HCT116 (cell line): ENCODE measurements around the gene LRSAM1. TPM values are rescaled to one million over a fixed set of nuclear protein-coding genes. Genes with fewer than 3 reads are reported as not detected.

ENCODE experiments used
- ATAC-seq: fragments of 200-7000 bp; cut with Tn5 transposase; 2 replicates; pipeline ENCODE4 v1.9.1; 2020; ENCODE audit warnings: mild to moderate bottlenecking, moderate library complexity
- BruUV-seq: library from RNA; stranded (reverse); fragments of 400-500 nt; replicated peaks from 2 replicates; lab custom pipeline; 2021; lab: Mats Ljungman, UMichigan
- CTCF ChIA-PET: fragments of 300-600 bp; sonication (Branson Sonifier 250); formaldehyde crosslinking; loops from one replicate; lab custom pipeline; 2021; ENCODE audit warnings: antibody characterized with exemption; lab: Charles Lee
- POLR2A ChIA-PET: fragments of 300-600, 350-600 bp; sonication (Branson Sonifier 250); formaldehyde crosslinking; loops from one replicate; lab custom pipeline; 2021; ENCODE audit warnings: antibody characterized with exemption; lab: Charles Lee
- RAD21 ChIA-PET, 2 experiments: fragments of 300-600 bp; sonication (Branson Sonifier 250); formaldehyde crosslinking; loops; one replicate each; lab custom pipeline; 2023; ENCODE audit warnings: low total read pairs in 2 of 2; ENCODE audit not compliant: uncharacterized antibody in 2 of 2, unreplicated experiment in 2 of 2, low non-redundant PET in 1 of 2; lab: Charles Lee
- DNase-seq: peaks from one replicate; pipeline ENCODE4 v3.0.0-alpha.2; 2010; ENCODE audit warnings: low read depth, low spot score
- H2AFZ ChIP-seq: fragments of 200-600 bp; shearing (Covaris generic), sonication (generic); 2 replicates; pipeline ENCODE4 v1.6.1; 2017; ENCODE audit warnings: low read depth, mixed run types, mixed read lengths, antibody characterized with exemption, low read length; ENCODE audit not compliant: poor library complexity, severe bottlenecking
- H3K27ac ChIP-seq: 2 replicates; pipeline ENCODE4 v1.5.1; 2012; ENCODE audit warnings: low read depth, low read length
- H3K27me3 ChIP-seq: fragments of 200-600 bp; sonication (generic); 2 replicates; pipeline ENCODE4 v1.6.1; 2016; ENCODE audit warnings: mixed run types, low read length, mixed read lengths; ENCODE audit not compliant: insufficient read depth
- H3K36me3 ChIP-seq, 2 experiments: fragments of 200-500 bp in 1 of 2; fragments of 200-600 bp in 1 of 2; sonication (Bioruptor generic) in 1 of 2; sonication (generic) in 1 of 2; 2 replicates each; pipeline versions ENCODE4 v1.5.1 to v1.6.1; 2014 to 2016; ENCODE audit warnings: low read length in 2 of 2, inconsistent platforms in 1 of 2, mixed read lengths in 1 of 2, mixed run types in 1 of 2; ENCODE audit not compliant: insufficient read depth in 2 of 2, control insufficient read depth in 1 of 2
- H3K4me1 ChIP-seq, 2 experiments: fragments of 200-600 bp in 1 of 2; sonication (generic) in 1 of 2; 2 replicates each; pipeline versions ENCODE4 v1.5.1 to v1.6.1; 2012 to 2017; ENCODE audit warnings: low read length in 2 of 2, inconsistent platforms in 1 of 2, mild to moderate bottlenecking in 1 of 2, mixed read lengths in 1 of 2, mixed run types in 1 of 2, moderate library complexity in 1 of 2; ENCODE audit not compliant: insufficient read depth in 2 of 2, control insufficient read depth in 1 of 2
- H3K4me2 ChIP-seq: fragments of 200-600 bp; sonication (generic); 2 replicates; pipeline ENCODE4 v1.6.1; 2017; ENCODE audit warnings: mixed run types, low read length, mixed read lengths
- H3K4me3 ChIP-seq, 2 experiments: fragments of 200-600 bp in 1 of 2; sonication (generic) in 1 of 2; replicated peaks in 1 of 2; 2 replicates each; pipeline ENCODE4 v1.5.1; 2011 to 2016; ENCODE audit warnings: low read length in 2 of 2, control low read depth in 1 of 2, low read depth in 1 of 2, mild to moderate bottlenecking in 1 of 2, mixed read lengths in 1 of 2, mixed run types in 1 of 2
- H3K79me2 ChIP-seq: fragments of 200-600 bp; sonication (generic); 2 replicates; pipeline ENCODE4 v1.6.1; 2017; ENCODE audit warnings: mild to moderate bottlenecking, mixed run types, low read length, moderate library complexity, mixed read lengths; ENCODE audit not compliant: insufficient read depth
- H3K9ac ChIP-seq: fragments of 200-600 bp; sonication (generic); 2 replicates; pipeline ENCODE4 v1.6.1; 2016; ENCODE audit warnings: low read length, mixed read lengths
- H3K9me2 ChIP-seq: fragments of 200-600 bp; sonication (generic), shearing (Covaris generic); 2 replicates; pipeline ENCODE4 v1.6.1; 2017; ENCODE audit warnings: mixed run types, mild to moderate bottlenecking, moderate library complexity; ENCODE audit not compliant: insufficient read depth
- H3K9me3 ChIP-seq, 2 experiments: fragments of 200-500 bp in 1 of 2; fragments of 200-600 bp in 1 of 2; sonication (Bioruptor generic) in 1 of 2; sonication (generic) in 1 of 2; 2 replicates each; pipeline ENCODE4 v1.6.1; 2014 to 2017; ENCODE audit warnings: low read length in 2 of 2, mixed read lengths in 2 of 2, inconsistent platforms in 1 of 2, low read depth in 1 of 2, mild to moderate bottlenecking in 1 of 2, mixed run types in 1 of 2, moderate library complexity in 1 of 2; ENCODE audit not compliant: control insufficient read depth in 1 of 2, insufficient read depth in 1 of 2
- H4K20me1 ChIP-seq: fragments of 200-600 bp; sonication (generic), shearing (Covaris generic); 2 replicates; pipeline ENCODE4 v1.6.1; 2017; ENCODE audit warnings: mixed run types, mild to moderate bottlenecking, moderate library complexity; ENCODE audit not compliant: insufficient read depth
- ELF1 ChIP-seq: IDR thresholded peaks from 2 replicates; pipeline ENCODE4 v1.6.1; 2012; ENCODE audit warnings: low read depth, borderline replicate concordance
- POLR2AphosphoS5 ChIP-seq: IDR thresholded peaks from 2 replicates; pipeline ENCODE4 v1.6.1; 2011; ENCODE audit warnings: mild to moderate bottlenecking, low read depth, low read length, moderate library complexity
- RAD21 ChIP-seq: IDR thresholded peaks from 2 replicates; pipeline ENCODE4 v1.6.1; 2012; ENCODE audit warnings: low read depth, mild to moderate bottlenecking
- SIN3A ChIP-seq: IDR thresholded peaks from 2 replicates; pipeline ENCODE4 v1.6.1; 2012; ENCODE audit warnings: low read depth
- intact Hi-C: fragments of 100-400 bp; cut with micrococcal nuclease; formaldehyde crosslinking; loops from 2 replicates; pipeline ENCODE4 v1.10.0; 2022
- total RNA-seq: library from RNA; stranded (reverse); gene quantifications from one replicate; pipeline ENCODE4 v1.2.1, GENCODE V29; 2021; ENCODE audit not compliant: unreplicated experiment
- TF ChIP-seq, protein P1 (sequence below), 3 experiments: fragments of 200-600 bp in 1 of 3; sonication (generic) in 1 of 3; IDR thresholded peaks in 2 of 3; conservative IDR thresholded peaks in 1 of 3; 2 replicates each; pipeline ENCODE4 v1.5.1; 2012 to 2017; ENCODE audit warnings: low read depth in 2 of 3, low read length in 2 of 3, antibody characterized with exemption in 1 of 3, borderline replicate concordance in 1 of 3, control low read depth in 1 of 3, mild to moderate bottlenecking in 1 of 3, mixed read lengths in 1 of 3, mixed run types in 1 of 3, moderate library complexity in 1 of 3; ENCODE audit not compliant: insufficient read depth in 1 of 3
- TF ChIP-seq, protein P2 (sequence below): IDR thresholded peaks from 2 replicates; pipeline ENCODE4 v1.6.1; 2012; ENCODE audit warnings: low read depth

Gene LRSAM1
- total RNA-seq, 1 experiment from 2014 or later: 25.9 TPM

DNA sequence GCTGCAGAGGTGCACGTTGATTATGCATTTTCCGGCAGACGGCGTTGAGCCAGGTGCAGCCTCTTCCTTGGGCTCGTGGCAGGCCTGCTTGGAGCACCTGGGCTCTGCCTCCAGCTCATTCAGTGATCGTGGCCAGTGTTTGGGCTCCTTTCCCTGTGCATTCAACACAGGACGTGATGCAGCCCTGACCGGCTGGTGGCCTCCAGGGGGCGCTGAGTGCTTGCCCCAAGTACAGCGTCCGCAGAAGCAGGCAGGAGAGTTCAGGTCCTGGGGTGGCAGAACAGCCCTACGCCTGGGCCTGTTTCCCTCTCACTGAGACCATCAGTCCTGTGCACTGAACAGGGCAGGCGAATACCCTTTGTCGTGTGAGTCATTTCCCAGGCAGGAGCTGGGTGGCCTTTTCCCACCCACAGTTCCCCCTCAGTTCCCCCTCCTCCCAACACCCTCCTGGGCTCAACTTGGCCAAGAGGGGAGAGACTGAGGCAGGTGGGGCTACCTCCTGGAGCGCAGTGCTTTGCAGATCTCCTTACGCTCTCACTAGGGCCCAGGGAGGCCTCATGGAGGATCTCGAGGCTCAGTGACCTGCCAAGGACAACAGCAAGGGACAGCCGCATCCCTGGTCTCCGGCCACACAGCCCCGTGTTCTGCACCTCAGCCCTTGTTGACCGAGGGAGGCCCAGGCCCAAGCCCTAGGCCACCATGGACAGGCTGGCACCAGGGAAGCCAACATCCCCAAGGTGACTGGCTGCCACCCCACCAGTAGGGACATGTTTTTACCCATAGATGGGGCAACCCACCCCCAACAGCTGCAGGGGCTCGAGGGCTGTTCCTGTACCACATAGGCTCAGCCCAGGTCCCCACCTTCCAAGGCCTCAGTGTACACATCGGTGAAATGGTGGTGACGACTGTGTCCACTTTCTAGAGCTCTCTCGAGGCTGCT, 52.9 kb downstream of the LRSAM1 start:
- Histone ChIP-seq H4K20me1 (no peaks in the 10 kb centered on the region), H3K79me2 (no peaks in the 10 kb centered on the region), H3K27me3 (no peaks in the 10 kb centered on the region), H3K27ac (peak overlapping the region; percentile 45), H3K36me3 (peaks cover 6 to 21% of the 10 kb centered on the region in 2 experiments; a peak in 3 of 4 replicates), H2AFZ (no peak overlapping the region), H3K4me3 (no peak overlapping the region), H3K9ac (no peak overlapping the region), H3K4me1 (0 out of 4 replicates have a peak, but pooled peaks cover 0 to 4% of the 10 kb centered on the region in 2 experiments), H3K9me3 (no peaks in the 10 kb centered on the region), H3K9me2 (no peaks in the 10 kb centered on the region)
- ATAC-seq (peak; percentile 83), DNase-seq (peak; percentile 62)
- CTCF ChIA-PET: interaction anchor here (0.6 to 3.6 kb wide), 9 partner anchors 63 to 417 kb away, joined by 3 to 22 read pairs (median 5); partner anchors contain the start of gene TOR2A
- intact Hi-C loops: loop anchor here (1.0 kb wide), 2 partner anchors 82 to 217 kb away; no protein-coding TSS in a partner anchor
- POLR2A ChIA-PET: interaction anchor here (0.7 to 1.0 kb wide), 2 partner anchors 75 kb away, joined by 3 read pairs; no protein-coding TSS in a partner anchor
- RAD21 ChIA-PET: interaction anchor here (0.6 to 1.3 kb wide), 4 partner anchors 74 to 366 kb away, joined by 3 to 7 read pairs (median 3); no protein-coding TSS in a partner anchor
- TF ChIP-seq, protein P1, sequence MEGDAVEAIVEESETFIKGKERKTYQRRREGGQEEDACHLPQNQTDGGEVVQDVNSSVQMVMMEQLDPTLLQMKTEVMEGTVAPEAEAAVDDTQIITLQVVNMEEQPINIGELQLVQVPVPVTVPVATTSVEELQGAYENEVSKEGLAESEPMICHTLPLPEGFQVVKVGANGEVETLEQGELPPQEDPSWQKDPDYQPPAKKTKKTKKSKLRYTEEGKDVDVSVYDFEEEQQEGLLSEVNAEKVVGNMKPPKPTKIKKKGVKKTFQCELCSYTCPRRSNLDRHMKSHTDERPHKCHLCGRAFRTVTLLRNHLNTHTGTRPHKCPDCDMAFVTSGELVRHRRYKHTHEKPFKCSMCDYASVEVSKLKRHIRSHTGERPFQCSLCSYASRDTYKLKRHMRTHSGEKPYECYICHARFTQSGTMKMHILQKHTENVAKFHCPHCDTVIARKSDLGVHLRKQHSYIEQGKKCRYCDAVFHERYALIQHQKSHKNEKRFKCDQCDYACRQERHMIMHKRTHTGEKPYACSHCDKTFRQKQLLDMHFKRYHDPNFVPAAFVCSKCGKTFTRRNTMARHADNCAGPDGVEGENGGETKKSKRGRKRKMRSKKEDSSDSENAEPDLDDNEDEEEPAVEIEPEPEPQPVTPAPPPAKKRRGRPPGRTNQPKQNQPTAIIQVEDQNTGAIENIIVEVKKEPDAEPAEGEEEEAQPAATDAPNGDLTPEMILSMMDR (IDR thresholded peaks at IDR 0.05 in 2 of 3, conservative IDR thresholded peaks at IDR 0.05 in 1 of 3; ENCODE audit: borderline replicate concordance in 1 of 3, insufficient read depth in 1 of 3, low read depth in 2 of 3, low read length in 2 of 3): peak; percentile 89 to 93 (median 90)
- TF ChIP-seq ELF1: no peak
- no peak; the same call in 1 of the 2 replicates for TF ChIP-seq SIN3A
- TF ChIP-seq, protein P2, sequence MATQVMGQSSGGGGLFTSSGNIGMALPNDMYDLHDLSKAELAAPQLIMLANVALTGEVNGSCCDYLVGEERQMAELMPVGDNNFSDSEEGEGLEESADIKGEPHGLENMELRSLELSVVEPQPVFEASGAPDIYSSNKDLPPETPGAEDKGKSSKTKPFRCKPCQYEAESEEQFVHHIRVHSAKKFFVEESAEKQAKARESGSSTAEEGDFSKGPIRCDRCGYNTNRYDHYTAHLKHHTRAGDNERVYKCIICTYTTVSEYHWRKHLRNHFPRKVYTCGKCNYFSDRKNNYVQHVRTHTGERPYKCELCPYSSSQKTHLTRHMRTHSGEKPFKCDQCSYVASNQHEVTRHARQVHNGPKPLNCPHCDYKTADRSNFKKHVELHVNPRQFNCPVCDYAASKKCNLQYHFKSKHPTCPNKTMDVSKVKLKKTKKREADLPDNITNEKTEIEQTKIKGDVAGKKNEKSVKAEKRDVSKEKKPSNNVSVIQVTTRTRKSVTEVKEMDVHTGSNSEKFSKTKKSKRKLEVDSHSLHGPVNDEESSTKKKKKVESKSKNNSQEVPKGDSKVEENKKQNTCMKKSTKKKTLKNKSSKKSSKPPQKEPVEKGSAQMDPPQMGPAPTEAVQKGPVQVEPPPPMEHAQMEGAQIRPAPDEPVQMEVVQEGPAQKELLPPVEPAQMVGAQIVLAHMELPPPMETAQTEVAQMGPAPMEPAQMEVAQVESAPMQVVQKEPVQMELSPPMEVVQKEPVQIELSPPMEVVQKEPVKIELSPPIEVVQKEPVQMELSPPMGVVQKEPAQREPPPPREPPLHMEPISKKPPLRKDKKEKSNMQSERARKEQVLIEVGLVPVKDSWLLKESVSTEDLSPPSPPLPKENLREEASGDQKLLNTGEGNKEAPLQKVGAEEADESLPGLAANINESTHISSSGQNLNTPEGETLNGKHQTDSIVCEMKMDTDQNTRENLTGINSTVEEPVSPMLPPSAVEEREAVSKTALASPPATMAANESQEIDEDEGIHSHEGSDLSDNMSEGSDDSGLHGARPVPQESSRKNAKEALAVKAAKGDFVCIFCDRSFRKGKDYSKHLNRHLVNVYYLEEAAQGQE: no peak
- TF ChIP-seq RAD21: peak; percentile 98
- peak; percentile 39; the same call in 1 of the 2 replicates for TF ChIP-seq POLR2AphosphoS5
- TF ChIP-seq, all 23 proteins: peak for 3
- no TSS peak for BruUV-seq
- no peak overlapping the region for H3K4me2 ChIP-seq
